Smooth muscle cell (in vitro differentiated cells): ENCODE data around the gene CASZ1. TPM values are rescaled to one million over a fixed set of nuclear protein-coding genes. Genes with fewer than 3 reads are reported as not detected.

Experiments used
- DNase-seq: peaks from one replicate; lab custom pipeline; 2025; ENCODE audit not compliant: unreplicated experiment; lab: John Stamatoyannopoulos, UW
- H2AFZ ChIP-seq: fragments of 200-600 bp; sonication (generic); 2 replicates; pipeline ENCODE4 v1.6.0; 2016; ENCODE audit warnings: antibody characterized with exemption, low read depth, mild to moderate bottlenecking
- H3F3A ChIP-seq: fragments of 200-600 bp; sonication (generic); 2 replicates; pipeline ENCODE4 v1.6.0; 2017; ENCODE audit warnings: antibody characterized with exemption, low read depth
- H3K27ac ChIP-seq: fragments of 200-600 bp; sonication (generic); 2 replicates; pipeline ENCODE4 v1.5.1; 2016; ENCODE audit warnings: low read depth, mild to moderate bottlenecking
- H3K27me3 ChIP-seq: fragments of 200-600 bp; sonication (generic); 2 replicates; pipeline ENCODE4 v1.6.1; 2016; ENCODE audit warnings: low read depth, mild to moderate bottlenecking
- H3K36me3 ChIP-seq: fragments of 200-600 bp; sonication (generic); 2 replicates; pipeline ENCODE4 v1.5.1; 2016; ENCODE audit warnings: low read depth
- H3K4me1 ChIP-seq: fragments of 200-600 bp; sonication (generic); 2 replicates; pipeline ENCODE4 v1.5.1; 2016; ENCODE audit warnings: low read depth
- H3K4me2 ChIP-seq: fragments of 200-600 bp; sonication (generic); 2 replicates; pipeline ENCODE4 v1.6.0; 2016; ENCODE audit warnings: mild to moderate bottlenecking
- H3K4me3 ChIP-seq: fragments of 200-600 bp; sonication (generic); 2 replicates; pipeline ENCODE4 v1.5.1; 2016; ENCODE audit warnings: mild to moderate bottlenecking
- H3K79me2 ChIP-seq: fragments of 200-600 bp; sonication (generic); 2 replicates; pipeline ENCODE4 v1.6.0; 2016; ENCODE audit warnings: low read depth, mild to moderate bottlenecking
- H3K9ac ChIP-seq: fragments of 200-600 bp; sonication (generic); 2 replicates; pipeline ENCODE4 v1.6.0; 2016; ENCODE audit warnings: low read depth
- H3K9me3 ChIP-seq: fragments of 200-600 bp; sonication (generic); replicated peaks from 2 replicates; pipeline ENCODE4 v1.5.1; 2016; ENCODE audit warnings: low read depth
- H4K20me1 ChIP-seq: fragments of 200-600 bp; sonication (generic); 2 replicates; pipeline ENCODE4 v1.6.0; 2016; ENCODE audit warnings: low read depth
- WGBS: methylation state at CpG from one replicate; pipeline ENCODE4 v1.1.7; 2016; ENCODE audit warnings: low lambda C conversion rate; 5-methylcytosine and 5-hydroxymethylcytosine counted together
- polyA plus RNA-seq: library from polyadenylated mRNA; unstranded; fragments of >200 nt; fragmentation: Nextera tagmentation; extraction: Ambion mirVana; gene quantifications from 2 replicates; pipeline ENCODE4 v1.2.1, GENCODE V29; 2016
- total RNA-seq: library from RNA; depleted of rRNA; stranded (reverse); fragments of >200 nt; gene quantifications from 2 replicates; pipeline ENCODE4 v1.2.3, GENCODE V29; 2014
- TF ChIP-seq, protein P1 (sequence below): fragments of 200-600 bp; sonication (generic); IDR thresholded peaks from 2 replicates; pipeline ENCODE4 v1.5.1; 2017; ENCODE audit warnings: borderline replicate concordance, mild to moderate bottlenecking, antibody characterized with exemption; ENCODE audit not compliant: insufficient read depth, poor library complexity, severe bottlenecking

CASZ1 gene
- total and polyA plus RNA-seq, 2 experiments from 2014 or later, result 0.70 to 1.9 TPM

DNA sequence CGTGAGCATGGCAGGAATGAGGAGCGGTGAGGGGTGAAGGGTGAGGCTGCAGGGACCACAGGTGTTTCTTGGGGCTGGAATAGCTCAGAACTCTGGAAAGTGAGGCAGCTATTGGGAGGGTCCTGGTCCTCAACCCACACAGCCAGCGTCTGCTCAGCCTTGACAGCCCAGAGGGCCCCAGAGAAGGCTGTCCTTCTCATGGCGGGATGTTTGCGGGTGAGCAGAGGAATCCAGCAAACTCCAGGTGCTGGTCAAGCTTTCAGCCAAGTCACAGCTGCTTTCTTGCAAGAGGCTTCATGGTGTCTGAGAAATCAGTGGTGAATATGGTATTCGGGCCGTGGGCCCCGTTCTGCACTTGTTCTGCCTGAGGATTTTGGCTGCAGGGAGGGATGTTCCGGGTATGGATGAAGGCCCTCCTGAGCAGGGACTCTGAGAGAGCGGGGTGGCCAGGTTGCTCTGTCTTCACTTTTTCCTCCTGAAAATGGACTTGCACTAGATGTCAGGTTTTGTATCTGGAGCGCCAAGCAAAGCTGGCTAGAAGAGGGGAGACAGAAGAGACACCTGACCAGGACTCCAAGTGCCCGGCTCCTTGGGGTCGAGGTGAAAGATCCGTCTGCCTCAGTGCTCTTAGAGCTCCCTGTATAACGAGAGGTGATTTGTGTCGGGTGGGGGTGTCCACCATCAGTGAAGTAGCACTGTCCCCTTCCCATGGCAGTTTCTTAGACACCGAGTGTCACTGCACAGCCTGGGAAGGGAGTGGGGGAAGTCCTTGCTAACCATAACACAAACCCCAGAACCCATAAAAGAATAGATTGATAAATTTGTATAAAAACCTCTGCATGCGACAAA lies 181.8 kb downstream of the CASZ1 start:
- Histone ChIP-seq H3K9me3 (no peaks in the 10 kb centered on the region), H3K27me3 (no peaks in the 10 kb centered on the region), H3K4me3 (no peak overlapping the region), H3K27ac (no peak overlapping the region), H2AFZ (no peak overlapping the region), H4K20me1 (peaks cover 51% of the 10 kb centered on the region), H3K4me1 (no peaks in the 10 kb centered on the region), H3F3A (no peaks in the 10 kb centered on the region), H3K79me2 (no peaks in the 10 kb centered on the region), H3K4me2 (no peak overlapping the region), H3K36me3 (no peaks in the 10 kb centered on the region), H3K9ac (no peak overlapping the region)
- no peak for DNase-seq
- WGBS, result 94% methylated on average over 18 of the region's 18 CpGs
- TF ChIP-seq, protein P1, sequence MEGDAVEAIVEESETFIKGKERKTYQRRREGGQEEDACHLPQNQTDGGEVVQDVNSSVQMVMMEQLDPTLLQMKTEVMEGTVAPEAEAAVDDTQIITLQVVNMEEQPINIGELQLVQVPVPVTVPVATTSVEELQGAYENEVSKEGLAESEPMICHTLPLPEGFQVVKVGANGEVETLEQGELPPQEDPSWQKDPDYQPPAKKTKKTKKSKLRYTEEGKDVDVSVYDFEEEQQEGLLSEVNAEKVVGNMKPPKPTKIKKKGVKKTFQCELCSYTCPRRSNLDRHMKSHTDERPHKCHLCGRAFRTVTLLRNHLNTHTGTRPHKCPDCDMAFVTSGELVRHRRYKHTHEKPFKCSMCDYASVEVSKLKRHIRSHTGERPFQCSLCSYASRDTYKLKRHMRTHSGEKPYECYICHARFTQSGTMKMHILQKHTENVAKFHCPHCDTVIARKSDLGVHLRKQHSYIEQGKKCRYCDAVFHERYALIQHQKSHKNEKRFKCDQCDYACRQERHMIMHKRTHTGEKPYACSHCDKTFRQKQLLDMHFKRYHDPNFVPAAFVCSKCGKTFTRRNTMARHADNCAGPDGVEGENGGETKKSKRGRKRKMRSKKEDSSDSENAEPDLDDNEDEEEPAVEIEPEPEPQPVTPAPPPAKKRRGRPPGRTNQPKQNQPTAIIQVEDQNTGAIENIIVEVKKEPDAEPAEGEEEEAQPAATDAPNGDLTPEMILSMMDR, result no peak

DNA sequence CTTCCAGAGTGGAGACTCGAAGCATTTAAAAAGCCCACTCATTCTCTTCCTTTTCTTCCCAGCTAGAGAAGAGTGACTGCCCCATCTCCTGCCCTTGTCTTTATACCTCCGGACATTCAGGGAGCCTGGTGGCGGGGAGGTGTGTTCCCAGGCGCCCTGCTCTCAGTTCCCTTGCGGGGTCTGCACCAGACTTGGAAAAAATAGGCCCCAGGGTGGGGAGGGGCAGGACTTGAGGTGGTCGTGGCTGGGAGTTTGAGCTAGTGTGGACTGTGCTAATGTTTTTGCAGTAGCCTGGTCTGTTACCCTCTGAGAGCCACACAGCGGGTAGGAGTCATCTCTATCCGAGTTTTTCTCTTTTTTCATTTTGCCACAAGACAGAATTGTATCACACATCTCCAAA lies 182.6 kb downstream of the CASZ1 start:
- Histone ChIP-seq H4K20me1 (peaks cover 58% of the 10 kb centered on the region), H3F3A (no peaks in the 10 kb centered on the region), H3K4me2 (no peak overlapping the region), H2AFZ (no peak overlapping the region), H3K27ac (no peak overlapping the region), H3K36me3 (no peaks in the 10 kb centered on the region), H3K27me3 (no peaks in the 10 kb centered on the region), H3K79me2 (no peaks in the 10 kb centered on the region), H3K4me3 (no peak overlapping the region), H3K9ac (no peak overlapping the region), H3K4me1 (no peaks in the 10 kb centered on the region), H3K9me3 (no peaks in the 10 kb centered on the region)
- 94% methylated on average over 8 of the region's 8 CpGs for WGBS
- DNase-seq, result no peak
- TF ChIP-seq, protein P1, result no peak

DNA sequence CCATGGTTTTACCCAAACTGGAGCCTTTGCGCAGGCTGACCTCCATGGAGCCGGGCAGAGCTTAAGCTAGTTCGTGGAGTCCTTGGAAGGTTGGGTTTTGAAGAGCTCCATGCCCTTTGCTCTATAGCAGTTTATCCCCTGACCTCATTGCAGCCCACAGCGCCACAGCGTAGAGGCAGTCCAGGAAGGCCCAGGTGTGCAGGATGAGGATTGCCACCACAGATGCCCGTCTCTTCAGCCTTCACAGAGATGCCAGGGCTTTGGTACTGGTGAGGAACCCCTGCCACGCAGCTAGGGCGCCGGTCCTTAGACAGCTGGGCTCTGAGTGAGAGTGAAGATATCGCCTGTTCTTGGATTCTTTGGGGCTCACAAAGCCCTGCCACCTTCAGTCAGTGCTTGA lies 183.1 kb downstream of the CASZ1 start:
- Histone ChIP-seq H3K4me3 (no peak overlapping the region), H3K4me1 (no peaks in the 10 kb centered on the region), H3K9me3 (no peaks in the 10 kb centered on the region), H2AFZ (no peak overlapping the region), H3K79me2 (no peaks in the 10 kb centered on the region), H3K4me2 (no peak overlapping the region), H3K27ac (no peak overlapping the region), H4K20me1 (peaks cover 61% of the 10 kb centered on the region), H3K36me3 (no peaks in the 10 kb centered on the region), H3K27me3 (no peaks in the 10 kb centered on the region), H3K9ac (no peak overlapping the region), H3F3A (no peaks in the 10 kb centered on the region)
- no peak for DNase-seq
- TF ChIP-seq, protein P1, result no peak
- WGBS, result 95% methylated on average over 10 of the region's 10 CpGs
